Keratinocyte (primary cell): Measurements from ENCODE around the gene NUDT14.

Source experiments
- EZH2 ChIP-seq: IDR thresholded peaks from one replicate; pipeline ENCODE4 v1.6.1; 2012; ENCODE audit warnings: inconsistent platforms, mild to moderate bottlenecking, low read length, moderate library complexity
- TF ChIP-seq, protein P1 (sequence below), 3 experiments: IDR thresholded peaks in 1 of 3; conservative IDR thresholded peaks in 1 of 3; optimal IDR thresholded peaks in 1 of 3; 2 replicates in 2 of 3; 3 replicates in 1 of 3; pipeline versions ENCODE3 to v1.5.1; 2011; ENCODE audit warnings: low read length in 3 of 3, mild to moderate bottlenecking in 3 of 3, moderate library complexity in 2 of 3, control low read depth in 1 of 3, inconsistent platforms in 1 of 3; ENCODE audit not compliant: insufficient read depth in 2 of 3; ENCODE audit errors: extremely low read depth in 1 of 3

DNA sequence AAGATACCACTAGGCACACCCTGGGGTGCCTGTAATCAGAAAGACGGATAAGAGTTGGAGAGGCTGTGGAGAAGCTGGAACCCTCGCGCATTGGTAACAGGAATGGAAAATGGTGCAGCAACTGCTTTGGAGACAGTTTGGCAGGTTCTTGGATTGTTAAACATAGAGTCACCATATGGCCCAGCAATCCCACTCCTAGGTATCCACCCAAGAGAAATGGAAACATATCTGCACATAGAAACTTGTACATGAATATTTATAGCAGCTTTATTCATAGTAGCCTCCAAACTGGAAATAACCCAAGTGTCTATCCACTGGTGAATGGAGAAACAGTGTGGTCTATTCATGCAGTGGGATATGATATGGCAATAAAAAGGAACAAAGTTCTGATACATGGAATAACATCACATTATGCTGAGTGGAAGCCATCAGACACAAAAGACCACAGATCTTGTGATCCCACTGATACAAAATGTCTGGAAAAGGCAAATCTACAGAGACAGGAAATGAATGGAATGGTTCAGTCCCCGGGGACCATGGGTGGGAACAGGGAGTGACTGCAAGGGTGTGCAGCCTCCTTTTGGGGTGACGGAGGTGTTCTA is 57.9 kb downstream of the NUDT14 start:
- TF ChIP-seq, protein P1, sequence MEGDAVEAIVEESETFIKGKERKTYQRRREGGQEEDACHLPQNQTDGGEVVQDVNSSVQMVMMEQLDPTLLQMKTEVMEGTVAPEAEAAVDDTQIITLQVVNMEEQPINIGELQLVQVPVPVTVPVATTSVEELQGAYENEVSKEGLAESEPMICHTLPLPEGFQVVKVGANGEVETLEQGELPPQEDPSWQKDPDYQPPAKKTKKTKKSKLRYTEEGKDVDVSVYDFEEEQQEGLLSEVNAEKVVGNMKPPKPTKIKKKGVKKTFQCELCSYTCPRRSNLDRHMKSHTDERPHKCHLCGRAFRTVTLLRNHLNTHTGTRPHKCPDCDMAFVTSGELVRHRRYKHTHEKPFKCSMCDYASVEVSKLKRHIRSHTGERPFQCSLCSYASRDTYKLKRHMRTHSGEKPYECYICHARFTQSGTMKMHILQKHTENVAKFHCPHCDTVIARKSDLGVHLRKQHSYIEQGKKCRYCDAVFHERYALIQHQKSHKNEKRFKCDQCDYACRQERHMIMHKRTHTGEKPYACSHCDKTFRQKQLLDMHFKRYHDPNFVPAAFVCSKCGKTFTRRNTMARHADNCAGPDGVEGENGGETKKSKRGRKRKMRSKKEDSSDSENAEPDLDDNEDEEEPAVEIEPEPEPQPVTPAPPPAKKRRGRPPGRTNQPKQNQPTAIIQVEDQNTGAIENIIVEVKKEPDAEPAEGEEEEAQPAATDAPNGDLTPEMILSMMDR (optimal IDR thresholded peaks at IDR 0.05 in 1 of 3, IDR thresholded peaks at IDR 0.05 in 1 of 3, conservative IDR thresholded peaks at IDR 0.05 in 1 of 3; ENCODE audit: extremely low read depth in 1 of 3, insufficient read depth in 2 of 3, low read length in 3 of 3): no peak
- no peak for TF ChIP-seq EZH2
